GM21447 (cell line): ENCODE data around the gene PANK4.

ENCODE experiments used
- ATAC-seq: cut with Tn5 transposase; IDR thresholded peaks from one replicate; pipeline ENCODE4 v1.9.1; 2021; ENCODE audit not compliant: unreplicated experiment

Gene PANK4

GRCh38 chr1:2501041-2501819 is 25.2 kb downstream of the PANK4 start:
- no peak for ATAC-seq

- no peak for ATAC-seq
These were observed 26.3 kb downstream of the PANK4 start for GRCh38 chr1:2499986-2500596.

GRCh38 chr1:2499260-2499659 is 27.1 kb downstream of the PANK4 start:
- ATAC-seq, result no peak

- ATAC-seq, result no peak
These were observed 27.7 kb downstream of the PANK4 start for GRCh38 chr1:2498648-2499047.

GRCh38 chr1:2497891-2498290 is 28.5 kb downstream of the PANK4 start:
- ATAC-seq, result no peak

- no peak for ATAC-seq
These were observed 29.6 kb downstream of the PANK4 start for GRCh38 chr1:2496746-2497145.

DNA sequence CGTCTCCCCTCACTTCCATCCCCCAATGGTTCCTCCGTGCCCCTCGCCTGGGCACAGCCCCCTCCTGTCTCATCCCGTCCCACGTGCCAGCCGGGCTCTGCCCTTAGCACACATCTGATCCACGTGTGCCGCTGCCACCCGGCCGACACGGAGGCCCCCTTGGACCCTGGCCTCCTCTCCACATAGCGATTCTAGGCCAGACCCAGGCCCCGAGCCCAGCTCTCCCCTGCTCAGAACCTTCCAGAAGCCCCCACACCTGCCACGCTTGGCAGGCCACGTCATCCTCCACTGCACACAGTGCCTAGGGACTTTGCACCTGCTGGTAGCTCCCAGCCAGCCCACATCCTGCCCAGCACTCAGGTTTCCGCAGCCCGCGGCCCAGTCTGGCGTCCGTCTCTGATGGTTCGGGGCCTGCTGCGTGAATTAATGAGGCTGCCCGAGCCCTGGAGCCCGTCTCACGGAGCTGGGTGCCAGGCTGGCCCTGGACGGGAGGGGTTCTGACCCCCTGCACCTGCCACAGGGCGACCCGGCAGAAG is 30.2 kb downstream of the PANK4 start:
- ATAC-seq, result no peak

- ATAC-seq, result no peak
These were observed 30.9 kb downstream of the PANK4 start for GRCh38 chr1:2495546-2495945.

DNA sequence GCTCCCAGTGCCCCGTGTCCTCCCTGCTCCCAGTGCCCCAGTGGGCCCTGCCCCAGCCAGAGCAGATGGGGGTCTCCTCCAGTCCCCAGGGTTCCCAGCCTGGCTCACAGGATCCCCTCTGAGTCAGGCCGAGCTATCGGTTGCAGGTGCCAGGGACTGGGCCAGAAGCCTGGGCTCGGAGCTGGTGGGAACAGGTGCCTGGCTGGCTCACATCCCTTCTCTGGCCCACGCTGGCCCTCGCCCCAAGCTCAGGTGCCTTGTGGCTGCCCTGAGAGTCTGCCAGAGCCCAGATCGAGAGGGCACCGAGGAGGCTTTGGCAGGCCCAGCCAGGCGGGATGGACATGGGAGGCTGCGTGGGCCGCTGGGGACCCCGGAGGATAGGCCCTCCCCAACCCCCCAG is 31.4 kb downstream of the PANK4 start:
- no peak for ATAC-seq

- no peak for ATAC-seq
These were observed 32.1 kb downstream of the PANK4 start for GRCh38 chr1:2494323-2494693.

DNA sequence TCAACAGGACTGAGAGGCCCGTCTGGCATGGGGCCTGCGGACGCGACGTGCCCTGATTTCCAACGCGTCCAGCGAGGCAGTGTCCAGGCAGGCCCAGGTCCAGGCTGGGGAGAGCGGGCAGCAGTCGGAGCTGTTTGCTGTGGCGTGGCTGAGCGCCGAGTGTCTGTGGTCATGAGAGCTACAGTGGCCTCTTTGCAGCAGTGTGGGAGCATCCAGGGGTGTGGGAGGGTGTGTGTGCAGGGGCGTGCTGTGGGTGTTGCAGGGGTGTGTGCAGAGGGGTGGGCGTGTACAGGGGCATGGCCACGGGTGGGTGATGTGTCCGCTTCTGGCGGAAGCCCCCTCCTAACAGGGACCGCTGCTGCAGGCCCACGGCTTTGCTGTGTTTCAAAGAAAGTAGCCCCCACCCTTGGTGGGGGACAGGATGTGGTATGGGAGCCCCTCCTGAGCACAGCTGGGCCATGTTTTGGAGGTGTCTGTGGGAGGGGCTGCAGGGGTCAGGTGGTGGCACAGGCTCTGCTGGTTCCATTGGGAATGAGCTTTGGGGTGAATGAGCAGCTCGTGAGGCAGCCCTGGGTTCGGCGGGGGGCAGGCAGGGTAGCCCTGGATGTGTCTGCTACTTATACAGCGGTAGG is 32.6 kb downstream of the PANK4 start:
- ATAC-seq, result no peak

- ATAC-seq, result no peak
These were observed 33.2 kb downstream of the PANK4 start for GRCh38 chr1:2493218-2493617.

- ATAC-seq, result no peak
These were observed 34.3 kb downstream of the PANK4 start for GRCh38 chr1:2492091-2492490.

- no peak for ATAC-seq
These were observed 36.8 kb downstream of the PANK4 start for GRCh38 chr1:2489615-2490014.

- no peak for ATAC-seq
These were observed 37.7 kb downstream of the PANK4 start for GRCh38 chr1:2488688-2489087.

- ATAC-seq, result no peak
These were observed 39.8 kb downstream of the PANK4 start for GRCh38 chr1:2486558-2486957.

GRCh38 chr1:2486041-2486440 is 40.4 kb downstream of the PANK4 start:
- ATAC-seq, result no peak

DNA sequence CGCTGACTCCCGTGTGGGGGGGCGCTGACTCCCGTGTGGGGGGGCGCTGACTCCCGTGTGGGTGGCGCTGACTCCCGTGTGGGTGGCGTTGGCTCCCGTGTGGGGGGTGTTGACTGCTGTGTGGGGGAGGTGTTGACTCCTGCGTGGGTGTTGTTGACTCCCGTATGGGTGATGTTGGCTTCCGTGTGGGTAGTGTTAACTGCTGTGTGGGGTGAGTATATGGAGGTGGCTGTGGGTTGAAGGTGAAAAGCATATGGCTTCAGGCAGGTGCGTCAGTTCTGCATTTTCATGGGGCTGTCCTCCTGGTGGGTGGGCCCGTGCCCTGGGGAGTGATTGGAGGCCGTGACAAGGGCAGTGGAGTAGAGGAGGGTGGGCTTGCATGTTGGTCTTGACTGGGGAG is 42.4 kb downstream of the PANK4 start:
- no peak for ATAC-seq

- no peak for ATAC-seq
These were observed 43.4 kb downstream of the PANK4 start for GRCh38 chr1:2483026-2483425.

GRCh38 chr1:2482588-2482987 is 43.8 kb downstream of the PANK4 start:
- ATAC-seq, result no peak

DNA sequence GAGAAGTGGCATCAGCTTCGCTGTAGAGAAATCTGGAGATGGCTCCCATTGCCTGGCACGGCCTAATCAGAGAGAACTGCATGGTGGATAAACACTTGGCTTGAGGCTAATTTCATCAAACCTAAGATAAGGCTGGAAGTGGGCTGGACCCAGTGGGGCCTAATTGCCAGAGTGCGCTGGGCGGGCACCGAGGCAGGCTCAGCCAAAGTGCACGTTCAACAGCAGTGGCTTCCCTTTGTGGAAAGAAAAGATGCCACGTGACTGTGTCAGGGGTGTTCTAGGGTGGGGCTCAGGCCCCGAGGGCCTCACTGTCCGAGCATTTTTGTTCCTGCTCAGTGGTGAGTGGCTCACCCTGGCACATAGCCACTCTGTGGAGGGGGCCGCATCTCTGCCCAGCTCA is 44.5 kb downstream of the PANK4 start:
- no peak for ATAC-seq

DNA sequence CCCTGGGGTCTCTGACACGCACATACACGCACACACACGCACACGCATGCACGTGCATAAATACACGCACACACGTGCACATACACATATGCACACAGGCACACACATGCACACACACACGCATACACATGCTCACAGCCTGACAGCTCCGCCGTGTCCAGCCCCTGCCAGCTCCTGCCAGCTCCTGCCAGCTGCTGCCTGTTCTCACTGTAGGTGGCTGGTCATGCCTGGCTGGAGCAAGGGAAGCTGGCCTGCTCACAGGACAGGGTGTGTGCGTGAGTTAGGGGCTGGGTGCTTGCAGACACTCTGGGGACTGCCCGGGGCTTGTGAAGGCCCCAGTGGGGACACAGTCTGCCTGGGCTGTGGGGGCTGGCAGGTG is 45.4 kb downstream of the PANK4 start:
- no peak for ATAC-seq
